ENCODE data around the gene BEND3. TPM values are rescaled to one million over a fixed set of nuclear protein-coding genes. Genes with fewer than 3 reads are reported as not detected.

BEND3 gene
- total RNA-seq, 1 donor from 2014 or later, result 23.6 TPM

- Mint-ChIP-seq H3K27ac (no peak overlapping the region), H3K4me1 (ENCODE audit: low read depth) (peaks cover 8% of the 10 kb centered on the region), H3K9me3 (ENCODE audit: low read depth) (no peaks in the 10 kb centered on the region), H3K4me3 (ENCODE audit: low read depth) (no peak overlapping the region), H3K36me3 (ENCODE audit: insufficient read depth) (peaks cover 10% of the 10 kb centered on the region), H3K27me3 (peaks cover 21% of the 10 kb centered on the region)
- no peak for DNase-seq (ENCODE audit: low spot score, unreplicated experiment)
- TF ChIP-seq, protein P1, sequence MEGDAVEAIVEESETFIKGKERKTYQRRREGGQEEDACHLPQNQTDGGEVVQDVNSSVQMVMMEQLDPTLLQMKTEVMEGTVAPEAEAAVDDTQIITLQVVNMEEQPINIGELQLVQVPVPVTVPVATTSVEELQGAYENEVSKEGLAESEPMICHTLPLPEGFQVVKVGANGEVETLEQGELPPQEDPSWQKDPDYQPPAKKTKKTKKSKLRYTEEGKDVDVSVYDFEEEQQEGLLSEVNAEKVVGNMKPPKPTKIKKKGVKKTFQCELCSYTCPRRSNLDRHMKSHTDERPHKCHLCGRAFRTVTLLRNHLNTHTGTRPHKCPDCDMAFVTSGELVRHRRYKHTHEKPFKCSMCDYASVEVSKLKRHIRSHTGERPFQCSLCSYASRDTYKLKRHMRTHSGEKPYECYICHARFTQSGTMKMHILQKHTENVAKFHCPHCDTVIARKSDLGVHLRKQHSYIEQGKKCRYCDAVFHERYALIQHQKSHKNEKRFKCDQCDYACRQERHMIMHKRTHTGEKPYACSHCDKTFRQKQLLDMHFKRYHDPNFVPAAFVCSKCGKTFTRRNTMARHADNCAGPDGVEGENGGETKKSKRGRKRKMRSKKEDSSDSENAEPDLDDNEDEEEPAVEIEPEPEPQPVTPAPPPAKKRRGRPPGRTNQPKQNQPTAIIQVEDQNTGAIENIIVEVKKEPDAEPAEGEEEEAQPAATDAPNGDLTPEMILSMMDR (IDR thresholded peaks at IDR 0.05; ENCODE audit: unreplicated experiment), result no peak
These were observed 52.6 kb downstream of the BEND3 start for GRCh38 chr6:107062691-107063090.

GRCh38 chr6:107061125-107062020, 53.9 kb downstream of the BEND3 start:
- Mint-ChIP-seq H3K4me1 (ENCODE audit: low read depth) (peaks cover 2% of the 10 kb centered on the region), H3K36me3 (ENCODE audit: insufficient read depth) (peaks cover 7% of the 10 kb centered on the region), H3K27ac (no peak overlapping the region), H3K27me3 (peaks cover 21% of the 10 kb centered on the region), H3K9me3 (ENCODE audit: low read depth) (no peaks in the 10 kb centered on the region), H3K4me3 (ENCODE audit: low read depth) (no peak overlapping the region)
- no peak for DNase-seq (ENCODE audit: low spot score, unreplicated experiment)
- TF ChIP-seq, protein P1 (IDR thresholded peaks at IDR 0.05; ENCODE audit: unreplicated experiment), result no peak

- Mint-ChIP-seq H3K9me3 (ENCODE audit: low read depth) (no peaks in the 10 kb centered on the region), H3K36me3 (ENCODE audit: insufficient read depth) (peaks cover 4% of the 10 kb centered on the region), H3K27me3 (peaks cover 21% of the 10 kb centered on the region), H3K27ac (no peak overlapping the region), H3K4me3 (ENCODE audit: low read depth) (no peak overlapping the region), H3K4me1 (ENCODE audit: low read depth) (no peaks in the 10 kb centered on the region)
- DNase-seq (ENCODE audit: low spot score, unreplicated experiment), result no peak
- TF ChIP-seq, protein P1 (IDR thresholded peaks at IDR 0.05; ENCODE audit: unreplicated experiment), result no peak
These were observed 54.6 kb downstream of the BEND3 start for GRCh38 chr6:107060704-107061103.

DNA sequence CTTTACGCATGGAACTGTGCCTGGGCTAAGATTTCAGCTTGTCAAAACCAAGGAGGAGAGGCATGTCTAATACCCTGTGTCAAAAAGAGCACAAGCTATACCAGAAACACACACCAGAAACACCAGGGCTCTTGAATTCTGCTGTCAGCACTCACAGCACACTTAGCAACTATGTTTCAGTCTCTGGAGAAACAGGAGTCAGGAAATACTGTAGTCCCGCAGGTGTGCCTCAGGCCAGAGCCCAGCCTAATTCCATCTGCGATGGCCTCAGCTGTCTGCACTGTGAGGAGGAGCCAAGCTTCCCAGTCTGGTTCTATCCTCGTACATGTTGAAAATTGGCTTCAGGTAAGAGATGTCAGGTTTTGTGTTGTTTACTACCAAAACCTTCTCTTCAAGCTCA, 55.7 kb downstream of the BEND3 start:
- no peak overlapping the region for H3K4me3 Mint-ChIP-seq (ENCODE audit: low read depth)
- H3K27ac Mint-ChIP-seq, result no peak overlapping the region
- no peak for DNase-seq (ENCODE audit: low spot score, unreplicated experiment)
- H3K4me1 Mint-ChIP-seq (ENCODE audit: low read depth), result no peaks in the 10 kb centered on the region
- H3K36me3 Mint-ChIP-seq (ENCODE audit: insufficient read depth), result peaks cover 3% of the 10 kb centered on the region
- H3K9me3 Mint-ChIP-seq (ENCODE audit: low read depth), result no peaks in the 10 kb centered on the region
- TF ChIP-seq, protein P1 (IDR thresholded peaks at IDR 0.05; ENCODE audit: unreplicated experiment), result no peak
- H3K27me3 Mint-ChIP-seq, result peaks cover 21% of the 10 kb centered on the region

DNA sequence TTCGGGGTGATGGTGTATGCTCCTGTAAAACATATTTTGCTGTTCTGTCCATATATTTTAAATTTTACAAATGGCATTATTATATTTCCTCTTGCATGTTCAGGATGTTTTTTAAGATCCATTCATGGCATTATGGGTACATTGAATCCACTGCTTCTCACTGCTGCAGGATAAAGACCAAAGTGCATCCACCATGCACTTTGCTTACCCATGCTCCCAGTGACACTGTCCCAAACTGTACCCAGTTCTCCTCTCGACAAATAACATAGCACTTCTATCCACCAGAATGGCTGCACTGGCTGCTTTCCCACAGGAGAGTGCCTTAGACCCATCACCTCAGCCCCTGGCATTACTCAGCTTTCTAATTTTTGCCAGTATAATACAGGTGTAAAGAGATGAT, 57.6 kb downstream of the BEND3 start:
- Mint-ChIP-seq H3K27me3 (peaks cover 16% of the 10 kb centered on the region), H3K4me1 (ENCODE audit: low read depth) (no peaks in the 10 kb centered on the region), H3K9me3 (ENCODE audit: low read depth) (no peaks in the 10 kb centered on the region), H3K27ac (no peak overlapping the region), H3K4me3 (ENCODE audit: low read depth) (no peak overlapping the region), H3K36me3 (ENCODE audit: insufficient read depth) (no peaks in the 10 kb centered on the region)
- TF ChIP-seq, protein P1 (IDR thresholded peaks at IDR 0.05; ENCODE audit: unreplicated experiment), result no peak
- no peak for DNase-seq (ENCODE audit: low spot score, unreplicated experiment)

All from progenitor cell of endocrine pancreas (in vitro differentiated cells).